Measurements from ENCODE around the gene PRRG2. TPM values are rescaled to one million over a fixed set of nuclear protein-coding genes. Genes with fewer than 3 reads are reported as not detected.

Gene PRRG2
- total RNA-seq, 1 donor, result 0.27 TPM

GRCh38 chr19:49573425-49573824, 7.7 kb upstream of the PRRG2 start:
- DNase-seq (ENCODE audit: low read depth), result no peak
- no peak for TF ChIP-seq CTCF (IDR thresholded peaks at IDR 0.05; ENCODE audit: insufficient read depth, low read length)
- no peak overlapping the region for H3K4me3 ChIP-seq (ENCODE audit: low read depth, low read length)

GRCh38 chr19:49574206-49574755, 6.8 kb upstream of the PRRG2 start:
- no peak overlapping the region for H3K4me3 ChIP-seq (ENCODE audit: low read depth, low read length)
- TF ChIP-seq CTCF (IDR thresholded peaks at IDR 0.05; ENCODE audit: insufficient read depth, low read length), result no peak
- no peak for DNase-seq (ENCODE audit: low read depth)

GRCh38 chr19:49579193-49579592, 1.9 kb upstream of the PRRG2 start:
- TF ChIP-seq CTCF (IDR thresholded peaks at IDR 0.05; ENCODE audit: insufficient read depth, low read length), result no peak
- peak overlapping the region; percentile 97 for H3K4me3 ChIP-seq (ENCODE audit: low read depth, low read length)
- no peak for DNase-seq (ENCODE audit: low read depth)

- DNase-seq (ENCODE audit: low read depth), result no peak
- TF ChIP-seq CTCF (IDR thresholded peaks at IDR 0.05; ENCODE audit: insufficient read depth, low read length), result no peak
- peak overlapping the region; percentile 97 for H3K4me3 ChIP-seq (ENCODE audit: low read depth, low read length)
These were observed 1.2 kb upstream of the PRRG2 start for GRCh38 chr19:49579947-49580263.

- DNase-seq (ENCODE audit: low read depth), result peak; percentile 98
- peak within 1 kb of the TSS; percentile 97 for H3K4me3 ChIP-seq (ENCODE audit: low read depth, low read length)
- TF ChIP-seq CTCF (IDR thresholded peaks at IDR 0.05; ENCODE audit: insufficient read depth, low read length), result no peak
These were observed 681 bp upstream of the PRRG2 start, which contains the start of gene NOSIP for GRCh38 chr19:49580264-49581006. Gene NOSIP (minus strand): TSS chr19:49580556. CDS start chr19:49560691, 19,865 bp downstream.

GRCh38 chr19:49583239-49583638, 2.1 kb downstream of the PRRG2 start:
- no peak for TF ChIP-seq CTCF (IDR thresholded peaks at IDR 0.05; ENCODE audit: insufficient read depth, low read length)

More at GRCh38 chr19:49583239-49583638, 2.1 kb downstream of the PRRG2 start:
- H3K4me3 ChIP-seq (ENCODE audit: low read depth, low read length), result no peak overlapping the region
- no peak for DNase-seq (ENCODE audit: low read depth)
